GM18951 (cell line): ENCODE results near the gene GRIA1.

Source experiments
- POLR2A ChIP-seq: IDR thresholded peaks from 4 replicates; pipeline ENCODE4 v1.6.1; 2011; ENCODE audit warnings: mild to moderate bottlenecking; ENCODE audit not compliant: insufficient read length, insufficient read depth; ENCODE audit errors: extremely low read depth
- in situ Hi-C: fragments of 300-500 bp; cut with MboI; formaldehyde crosslinking; loops from one replicate; pipeline ENCODE4 v1.12.0; 2022; ENCODE audit warnings: low sequenced_read_pairs, mixed read lengths, inconsistent platforms; ENCODE audit not compliant: unreplicated experiment

The GRIA1 gene

DNA sequence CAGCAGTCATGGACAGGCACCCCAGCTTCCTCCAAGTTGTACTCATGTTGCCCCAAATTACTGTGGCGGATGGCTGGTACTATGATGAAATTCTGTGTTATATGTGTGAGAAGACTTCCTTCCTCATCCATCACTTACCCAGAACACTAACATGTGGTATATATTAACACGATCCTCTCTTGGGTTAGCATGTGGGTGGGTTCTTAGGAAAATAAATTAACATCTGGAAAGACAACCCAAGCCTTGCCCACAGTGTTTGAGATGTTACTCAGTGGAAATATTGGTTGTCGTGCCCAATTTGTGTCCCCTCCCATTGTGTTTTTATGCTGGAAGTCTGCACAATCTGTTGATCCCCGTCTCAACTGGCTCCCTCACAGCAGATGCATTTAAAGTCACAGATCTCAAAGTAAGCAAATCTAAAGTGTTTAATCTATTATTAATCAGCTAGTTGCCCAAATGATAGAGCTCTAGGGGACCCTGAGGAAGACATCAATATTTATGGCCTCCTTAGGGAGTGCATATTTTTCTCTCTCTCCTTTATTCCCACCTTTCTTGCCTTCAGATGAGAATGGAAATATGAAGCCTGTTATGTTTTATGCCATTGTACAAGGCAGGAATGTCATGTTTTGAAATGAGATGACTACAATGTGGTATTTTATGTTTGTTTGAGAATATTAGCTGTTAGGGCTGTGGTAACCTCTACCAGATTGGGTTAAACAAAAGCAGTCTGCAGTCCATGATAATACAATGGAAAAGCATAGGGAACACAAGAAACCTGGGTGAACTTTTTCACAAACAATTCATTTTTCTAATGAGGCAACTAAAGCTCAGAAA lies 93.9 kb downstream of the GRIA1 start:
- in situ Hi-C loops: no loop called here
- TF ChIP-seq POLR2A: no peak

GRCh38 chr5:153584960-153585359 lies 94.5 kb downstream of the GRIA1 start:
- in situ Hi-C loops: no loop called here
- TF ChIP-seq POLR2A: no peak

DNA sequence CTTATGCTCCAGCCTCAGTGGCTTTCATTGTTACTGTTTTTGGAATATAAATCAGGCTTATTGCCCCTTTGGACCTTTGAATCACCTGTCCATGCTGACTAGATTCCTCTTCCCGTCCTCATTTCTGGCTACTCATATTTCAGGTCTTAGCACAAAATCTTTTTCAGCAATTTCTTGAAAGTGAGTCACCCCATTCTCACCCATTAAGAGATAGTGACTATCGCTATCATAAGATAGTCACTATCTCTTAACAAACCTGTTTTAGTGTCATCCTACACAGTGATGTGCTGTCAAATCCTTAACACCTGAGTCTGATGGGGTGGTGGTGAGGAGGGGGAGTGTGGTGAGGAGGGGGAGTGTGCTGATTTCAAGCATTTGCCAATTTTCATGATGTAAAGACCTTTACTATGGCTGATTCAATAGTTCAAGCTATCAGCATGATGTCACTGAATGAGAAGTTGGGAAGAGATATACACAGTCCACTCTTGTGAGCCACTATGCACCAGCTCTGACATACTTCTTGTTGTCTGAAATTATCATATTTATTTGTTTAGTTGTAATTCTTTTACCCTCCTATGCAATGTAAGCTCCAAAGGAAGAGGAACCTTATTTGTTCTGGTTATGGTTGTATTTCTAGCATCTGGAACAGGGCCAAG lies 95.3 kb downstream of the GRIA1 start:
- TF ChIP-seq POLR2A: no peak
- in situ Hi-C loops: no loop called here

DNA sequence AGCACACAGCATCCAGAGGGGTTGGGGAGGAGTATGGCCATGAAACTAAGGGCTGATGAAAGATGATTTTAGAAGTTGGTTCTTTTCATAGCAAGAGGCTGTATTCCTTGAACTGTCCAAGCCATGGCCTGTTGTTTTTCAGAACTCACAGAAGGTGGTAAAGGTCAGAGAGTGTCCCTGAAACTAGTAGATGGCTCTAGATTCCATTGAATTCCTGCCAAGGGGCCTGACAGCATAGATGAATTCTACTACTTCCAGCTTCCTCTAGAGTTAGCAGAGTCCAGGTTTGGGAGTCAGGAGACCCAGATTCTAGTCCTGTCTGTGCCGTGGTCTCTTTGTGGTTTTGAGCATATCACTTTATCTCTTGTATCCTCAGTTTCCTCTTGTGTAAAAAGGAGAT lies 101.6 kb downstream of the GRIA1 start:
- in situ Hi-C loops: no loop called here
- no peak for TF ChIP-seq POLR2A

GRCh38 chr5:153594785-153595184 lies 104.3 kb downstream of the GRIA1 start:
- TF ChIP-seq POLR2A: no peak

DNA sequence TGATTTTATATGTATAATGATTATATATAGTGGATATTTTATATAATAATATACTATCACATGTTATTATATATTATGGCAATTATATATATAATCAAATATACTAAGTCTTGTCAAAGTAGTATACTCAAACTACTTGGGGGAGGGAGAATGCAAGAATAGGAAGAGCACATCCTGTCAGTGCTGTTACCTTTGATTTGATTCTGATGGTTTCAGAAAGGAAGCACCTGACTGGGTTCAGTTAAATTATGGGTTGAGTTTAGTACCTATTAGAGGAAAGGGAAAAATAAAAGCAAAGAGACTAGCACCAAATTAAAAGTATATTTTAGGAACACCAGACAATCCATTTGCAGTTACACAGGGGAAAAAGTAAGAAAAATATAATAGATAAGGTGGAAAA lies 107.6 kb downstream of the GRIA1 start:
- TF ChIP-seq POLR2A: no peak
- in situ Hi-C loops: no loop called here

More at GRCh38 chr5:153594785-153595184, 104.3 kb downstream of the GRIA1 start:
- in situ Hi-C loops: no loop called here

DNA sequence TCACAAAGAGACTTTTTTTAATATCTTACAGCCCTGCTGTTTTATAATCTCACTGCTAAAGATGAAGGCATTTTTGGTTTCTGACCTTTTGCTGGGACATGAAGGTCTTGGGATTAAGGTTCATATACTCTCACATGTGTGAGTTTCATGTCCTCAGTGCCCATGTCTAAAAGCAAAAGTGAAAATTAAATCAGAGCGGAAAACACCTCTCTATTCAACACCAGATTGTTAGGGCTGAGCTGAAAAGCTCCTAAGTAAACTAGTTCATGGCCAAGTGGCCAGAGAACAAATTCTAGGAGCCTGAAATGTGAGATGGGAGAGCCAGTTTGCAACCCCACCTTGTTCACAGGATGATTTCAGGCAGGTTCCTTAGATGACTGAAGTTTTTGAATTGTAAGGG lies 110.9 kb downstream of the GRIA1 start:
- in situ Hi-C loops: no loop called here
- TF ChIP-seq POLR2A: no peak

- in situ Hi-C loops: no loop called here
- no peak for TF ChIP-seq POLR2A
Measured at GRCh38 chr5:153605386-153605785, 114.9 kb downstream of the GRIA1 start.

- no peak for TF ChIP-seq POLR2A
- in situ Hi-C loops: no loop called here
Measured at GRCh38 chr5:153610009-153610408, 119.5 kb downstream of the GRIA1 start.

GRCh38 chr5:153610811-153611210 lies 120.3 kb downstream of the GRIA1 start:
- no peak for TF ChIP-seq POLR2A
- in situ Hi-C loops: no loop called here

GRCh38 chr5:153613144-153613543 lies 122.7 kb downstream of the GRIA1 start:
- in situ Hi-C loops: no loop called here
- TF ChIP-seq POLR2A: no peak

- TF ChIP-seq POLR2A: no peak
- in situ Hi-C loops: no loop called here
Measured at GRCh38 chr5:153613672-153614071, 123.2 kb downstream of the GRIA1 start.

DNA sequence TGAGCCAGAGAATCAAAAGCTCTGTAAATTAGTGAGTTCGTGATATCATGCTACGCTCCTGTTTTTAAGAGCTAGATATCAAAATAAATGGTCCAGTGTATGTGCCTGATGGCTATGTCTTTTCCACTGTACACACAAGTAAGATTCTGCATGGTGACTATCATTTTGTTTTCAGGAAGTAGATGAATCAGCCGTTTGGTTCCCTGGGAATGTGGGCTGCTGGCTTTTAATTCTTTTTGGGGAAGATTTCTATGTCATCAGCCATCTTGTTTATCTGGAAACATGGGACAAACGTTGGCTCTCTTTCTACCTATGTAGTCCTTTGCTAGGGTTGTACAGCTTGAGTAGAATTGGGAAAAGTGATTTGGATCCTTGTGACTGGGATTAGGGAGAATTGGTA lies 126.7 kb downstream of the GRIA1 start:
- in situ Hi-C loops: no loop called here
- TF ChIP-seq POLR2A: no peak

GRCh38 chr5:153618307-153618706 lies 127.8 kb downstream of the GRIA1 start:
- in situ Hi-C loops: no loop called here
- no peak for TF ChIP-seq POLR2A
